IMR-90 (cell line): ENCODE measurements around the gene SALL4.

ENCODE experiments used
- CEBPB ChIP-seq: IDR thresholded peaks from 2 replicates; pipeline ENCODE4 v1.6.1; 2012; ENCODE audit warnings: low read depth, low read length, improper control_type of control experiment
- CHD1 ChIP-seq: IDR thresholded peaks from 2 replicates; pipeline ENCODE4 v1.6.1; 2012; ENCODE audit warnings: low read depth, low read length, improper control_type of control experiment
- MAZ ChIP-seq: IDR thresholded peaks from 2 replicates; pipeline ENCODE4 v1.6.1; 2012; ENCODE audit warnings: low read depth, mild to moderate bottlenecking, low read length, improper control_type of control experiment, moderate library complexity, borderline replicate concordance
- POLR2A ChIP-seq: IDR thresholded peaks from 2 replicates; pipeline ENCODE4 v1.6.1; 2012; ENCODE audit warnings: mild to moderate bottlenecking, low read depth, low read length
- TF ChIP-seq, protein P1 (sequence below): conservative IDR thresholded peaks from 2 replicates; pipeline ENCODE4 v1.5.1; 2012; ENCODE audit warnings: mild to moderate bottlenecking, low read depth, low read length, improper control_type of control experiment

- TF ChIP-seq CEBPB (no peak), POLR2A (no peak), MAZ (no peak), CHD1 (no peak)
- TF ChIP-seq, protein P1, sequence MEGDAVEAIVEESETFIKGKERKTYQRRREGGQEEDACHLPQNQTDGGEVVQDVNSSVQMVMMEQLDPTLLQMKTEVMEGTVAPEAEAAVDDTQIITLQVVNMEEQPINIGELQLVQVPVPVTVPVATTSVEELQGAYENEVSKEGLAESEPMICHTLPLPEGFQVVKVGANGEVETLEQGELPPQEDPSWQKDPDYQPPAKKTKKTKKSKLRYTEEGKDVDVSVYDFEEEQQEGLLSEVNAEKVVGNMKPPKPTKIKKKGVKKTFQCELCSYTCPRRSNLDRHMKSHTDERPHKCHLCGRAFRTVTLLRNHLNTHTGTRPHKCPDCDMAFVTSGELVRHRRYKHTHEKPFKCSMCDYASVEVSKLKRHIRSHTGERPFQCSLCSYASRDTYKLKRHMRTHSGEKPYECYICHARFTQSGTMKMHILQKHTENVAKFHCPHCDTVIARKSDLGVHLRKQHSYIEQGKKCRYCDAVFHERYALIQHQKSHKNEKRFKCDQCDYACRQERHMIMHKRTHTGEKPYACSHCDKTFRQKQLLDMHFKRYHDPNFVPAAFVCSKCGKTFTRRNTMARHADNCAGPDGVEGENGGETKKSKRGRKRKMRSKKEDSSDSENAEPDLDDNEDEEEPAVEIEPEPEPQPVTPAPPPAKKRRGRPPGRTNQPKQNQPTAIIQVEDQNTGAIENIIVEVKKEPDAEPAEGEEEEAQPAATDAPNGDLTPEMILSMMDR = no peak
Measured at GRCh38 chr20:51837876-51838420, 35.6 kb upstream of the SALL4 start.
